GM10266 (cell line): Measurements from ENCODE around the gene IGSF3.
A peak's percentile ranks its signal among the peaks of the same experiment; 100 is the strongest.

Experiments used
- DNase-seq: peaks from one replicate; pipeline ENCODE4 v3.0.0; 2012; ENCODE audit errors: extremely low spot score
- TF ChIP-seq, protein P1 (sequence below): IDR thresholded peaks from 2 replicates; pipeline ENCODE4 v1.5.1; 2012; ENCODE audit warnings: mild to moderate bottlenecking, low read depth; ENCODE audit not compliant: control insufficient read depth, insufficient read depth; ENCODE audit errors: missing control alignments

The IGSF3 gene

DNA sequence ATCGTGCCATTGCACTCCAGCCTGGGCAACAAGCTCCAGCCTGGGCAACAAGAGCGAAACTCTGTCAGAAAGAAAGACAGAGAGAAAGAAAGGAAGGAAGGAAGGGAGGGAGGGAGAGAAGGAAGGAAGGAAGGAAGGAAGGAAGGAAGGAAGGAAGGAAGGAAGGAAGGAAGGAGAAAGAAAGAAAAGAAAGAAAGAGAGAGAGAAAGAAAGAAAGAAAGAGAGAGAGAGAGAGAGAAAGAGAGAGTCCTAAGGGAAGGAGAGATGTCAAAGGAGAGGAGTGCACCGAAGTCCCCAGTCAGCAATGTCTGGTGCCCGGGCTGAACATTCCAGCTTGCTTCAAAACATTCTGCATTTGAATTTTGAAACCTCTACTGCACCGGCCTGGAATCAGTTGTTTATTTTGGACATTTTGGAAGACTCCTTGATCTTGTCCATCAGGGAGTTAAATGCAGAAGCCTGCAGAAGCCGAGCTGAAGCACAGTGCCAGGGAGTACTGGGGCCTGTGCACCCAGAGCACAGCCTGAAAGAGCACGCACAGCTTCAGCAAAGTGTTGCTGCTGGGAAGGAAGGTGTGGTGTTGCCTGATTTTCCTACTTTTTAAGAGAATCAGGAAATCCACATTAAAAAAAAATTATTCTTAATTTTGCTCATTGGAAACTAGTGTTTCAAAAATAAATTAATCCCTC is 3.7 kb upstream of the IGSF3 start:
- TF ChIP-seq, protein P1, sequence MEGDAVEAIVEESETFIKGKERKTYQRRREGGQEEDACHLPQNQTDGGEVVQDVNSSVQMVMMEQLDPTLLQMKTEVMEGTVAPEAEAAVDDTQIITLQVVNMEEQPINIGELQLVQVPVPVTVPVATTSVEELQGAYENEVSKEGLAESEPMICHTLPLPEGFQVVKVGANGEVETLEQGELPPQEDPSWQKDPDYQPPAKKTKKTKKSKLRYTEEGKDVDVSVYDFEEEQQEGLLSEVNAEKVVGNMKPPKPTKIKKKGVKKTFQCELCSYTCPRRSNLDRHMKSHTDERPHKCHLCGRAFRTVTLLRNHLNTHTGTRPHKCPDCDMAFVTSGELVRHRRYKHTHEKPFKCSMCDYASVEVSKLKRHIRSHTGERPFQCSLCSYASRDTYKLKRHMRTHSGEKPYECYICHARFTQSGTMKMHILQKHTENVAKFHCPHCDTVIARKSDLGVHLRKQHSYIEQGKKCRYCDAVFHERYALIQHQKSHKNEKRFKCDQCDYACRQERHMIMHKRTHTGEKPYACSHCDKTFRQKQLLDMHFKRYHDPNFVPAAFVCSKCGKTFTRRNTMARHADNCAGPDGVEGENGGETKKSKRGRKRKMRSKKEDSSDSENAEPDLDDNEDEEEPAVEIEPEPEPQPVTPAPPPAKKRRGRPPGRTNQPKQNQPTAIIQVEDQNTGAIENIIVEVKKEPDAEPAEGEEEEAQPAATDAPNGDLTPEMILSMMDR = no peak
- no peak for DNase-seq

DNA sequence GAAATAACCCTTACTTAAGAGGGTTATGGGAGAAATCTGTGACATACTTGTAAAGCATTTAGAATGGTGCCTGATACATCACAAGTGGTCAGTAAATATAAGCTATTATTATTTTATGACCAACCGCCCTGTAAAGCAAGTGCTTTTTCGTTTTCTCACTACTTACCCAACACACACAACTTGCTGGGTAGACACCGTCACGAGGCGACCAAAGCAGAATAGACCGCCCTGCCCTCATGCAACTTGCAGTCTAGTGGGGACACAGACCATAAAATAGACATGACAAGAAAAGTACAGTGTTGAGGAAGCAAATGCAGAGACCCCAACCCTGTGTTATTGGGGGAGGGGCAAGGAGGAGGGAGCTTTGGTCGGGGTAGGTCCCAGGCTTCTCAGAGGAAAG is 744 bp upstream of the IGSF3 start:
- DNase-seq = no peak
- TF ChIP-seq, protein P1 = no peak

DNA sequence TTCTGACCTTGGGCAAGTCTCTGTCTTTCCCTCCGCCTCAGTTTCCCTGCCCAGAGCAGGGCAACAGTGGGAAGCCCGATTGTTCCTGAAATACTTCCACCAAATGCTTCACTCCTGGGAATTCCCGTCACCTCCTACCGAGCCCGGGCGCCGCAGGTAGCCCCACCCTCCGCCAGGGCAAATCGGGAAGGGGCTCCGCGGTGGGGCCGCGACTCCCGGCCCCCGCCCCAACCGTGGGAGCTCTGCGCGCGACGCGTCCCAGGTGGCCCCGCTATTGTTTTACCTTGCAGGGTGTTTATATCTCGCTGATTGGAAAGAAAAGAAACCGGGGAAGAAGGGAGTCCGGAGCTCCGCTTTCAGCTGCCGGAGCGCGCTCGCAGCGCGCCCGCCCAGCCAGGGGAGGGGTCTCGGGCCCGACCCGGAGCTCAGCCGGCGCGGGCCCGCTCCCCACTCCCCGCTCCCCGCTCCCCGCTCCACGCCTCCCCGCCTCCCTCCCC is 407 bp downstream of the IGSF3 start:
- TF ChIP-seq, protein P1 = no peak
- DNase-seq = peak; percentile 28

DNA sequence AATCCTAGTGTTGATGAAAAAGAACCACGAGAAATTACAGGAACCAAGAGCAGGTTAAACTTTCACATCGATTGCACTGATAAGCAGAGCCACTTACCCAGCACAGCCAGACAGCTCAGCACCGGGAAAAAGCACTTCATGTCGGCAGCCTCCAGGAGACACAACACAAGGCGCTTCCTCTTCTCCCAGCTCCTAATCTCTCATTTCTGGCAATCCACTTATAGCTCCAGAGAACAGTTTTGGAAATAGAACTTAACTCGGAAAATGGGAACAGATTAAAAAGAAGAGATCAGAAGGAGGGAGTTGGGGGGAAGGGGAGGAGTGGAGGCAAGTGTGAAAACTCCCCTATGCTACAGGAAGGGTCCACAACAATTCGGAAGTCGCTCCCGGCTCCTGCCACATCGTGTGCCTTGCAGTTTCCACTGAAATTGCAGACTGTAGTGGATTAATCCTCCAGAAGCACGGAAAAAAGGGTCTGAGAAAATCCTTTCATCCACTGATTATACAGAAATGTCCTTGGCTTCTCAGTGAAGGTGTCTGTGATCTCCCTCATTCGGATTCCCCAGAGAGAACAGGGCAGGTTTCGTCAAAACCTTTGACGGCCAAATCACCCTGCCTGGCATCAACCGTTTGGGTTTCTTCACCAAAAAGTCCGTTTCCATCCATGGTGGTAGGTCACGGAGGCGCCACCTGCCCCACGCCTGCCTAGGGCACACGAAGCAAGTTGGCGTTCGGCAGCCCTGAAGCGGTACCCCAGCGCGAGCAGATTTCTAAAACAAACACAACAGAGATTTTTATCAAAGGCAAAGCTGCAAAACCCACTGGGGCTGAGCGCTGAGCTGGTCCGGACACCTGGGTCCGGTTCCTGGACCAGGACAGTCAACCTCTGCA is 1.1 kb downstream of the IGSF3 start:
- TF ChIP-seq, protein P1 = no peak
- peak; percentile 36 for DNase-seq

DNA sequence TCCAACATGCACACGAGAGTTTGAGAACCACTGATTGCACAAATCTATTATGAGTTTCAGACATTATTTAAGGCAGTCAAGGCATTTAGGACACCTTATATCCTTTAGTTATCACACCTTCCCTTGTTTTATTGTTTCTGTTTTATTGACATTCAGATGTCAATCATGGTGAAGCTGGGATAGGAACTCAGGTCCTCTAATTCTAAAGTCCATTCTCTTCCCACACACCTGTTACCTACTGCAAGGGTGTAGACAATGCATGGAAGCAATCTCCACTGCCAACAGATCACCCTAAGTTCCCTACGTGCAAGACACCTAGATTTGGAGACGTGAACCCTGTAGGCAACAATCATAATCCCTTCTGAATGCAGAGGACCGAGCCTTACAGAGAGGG is 2.6 kb downstream of the IGSF3 start:
- TF ChIP-seq, protein P1 = no peak
- DNase-seq = no peak

DNA sequence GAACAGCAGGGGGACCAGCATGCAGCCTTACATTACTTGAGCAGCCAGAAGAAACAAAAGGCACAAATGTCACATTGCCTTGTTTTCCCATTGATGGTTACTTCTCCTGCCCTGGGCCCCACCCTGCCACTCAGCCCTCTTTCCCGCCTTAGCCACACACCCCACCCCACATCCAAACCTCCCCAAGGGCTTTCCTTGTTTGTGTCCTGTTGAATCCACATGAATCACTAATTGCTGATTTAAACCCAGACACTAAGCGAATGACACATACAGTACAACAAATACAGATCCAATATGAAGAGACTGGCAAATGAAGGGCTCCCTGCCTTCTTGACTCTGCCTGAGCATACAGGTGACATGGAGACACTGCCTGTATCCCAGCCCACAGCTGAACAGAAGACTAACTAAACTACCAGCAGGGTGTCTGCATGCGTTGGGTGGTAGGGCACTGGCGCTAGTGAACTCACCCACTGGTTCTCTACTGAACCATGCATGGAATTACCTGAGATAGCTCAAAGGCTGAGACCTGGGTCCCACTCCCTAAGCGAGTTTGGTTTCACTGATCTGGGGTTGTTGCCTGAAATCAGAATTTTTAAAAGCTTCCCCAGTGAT is 3.1 kb downstream of the IGSF3 start:
- TF ChIP-seq, protein P1 = no peak
- no peak for DNase-seq
